Spinal cord (tissue), 10 donors: ENCODE data around the gene TRAPPC12. TPM values are rescaled to one million over a fixed set of nuclear protein-coding genes. Genes with fewer than 3 reads are reported as not detected.
A peak's percentile ranks its signal among the peaks of the same experiment; 100 is the strongest.

Experiments
- DNase-seq, 6 donors: peaks; one replicate each; pipeline versions ENCODE4 v3.0.0 to v3.0.0-alpha.2; 2013 to 2015; ENCODE audit warnings: low spot score in 6 of 6, low read depth in 4 of 6
- H3K27ac ChIP-seq: one replicate; pipeline ENCODE4 v1.5.1; 2013; ENCODE audit warnings: low read depth, low read length, control low read depth
- H3K27me3 ChIP-seq: one replicate; pipeline ENCODE4 v1.6.1; 2013; ENCODE audit warnings: low read length; ENCODE audit not compliant: control insufficient read depth, insufficient read depth
- H3K36me3 ChIP-seq: one replicate; pipeline ENCODE4 v1.6.1; 2013; ENCODE audit warnings: low read length; ENCODE audit not compliant: control insufficient read depth, insufficient read depth
- H3K4me1 ChIP-seq: one replicate; pipeline ENCODE4 v1.6.1; 2013; ENCODE audit warnings: low read length; ENCODE audit not compliant: control insufficient read depth, insufficient read depth
- H3K4me3 ChIP-seq: one replicate; pipeline ENCODE4 v1.5.1; 2013; ENCODE audit warnings: low read depth, low read length, control low read depth
- H3K9me3 ChIP-seq: one replicate; pipeline ENCODE4 v1.6.1; 2013; ENCODE audit warnings: low read length; ENCODE audit not compliant: control insufficient read depth, insufficient read depth
- WGBS: methylation state at CpG from one replicate; pipeline ENCODE4 v1.1.5; 2013; ENCODE audit warnings: missing lambda C conversion rate; ENCODE audit not compliant: insufficient coverage; 5-methylcytosine and 5-hydroxymethylcytosine counted together
- polyA plus RNA-seq, 2 donors: library from polyadenylated mRNA; unstranded; fragments of 120-200 nt; gene quantifications; one replicate each; pipeline ENCODE4 v1.2.1, GENCODE V29; 2013; ENCODE audit not compliant: insufficient read length in 2 of 2
- total RNA-seq, 2 donors: library from RNA; depleted of rRNA in 1 of 2; stranded (reverse); fragments of 120-200 nt in 1 of 2; fragments of >200 nt in 1 of 2; gene quantifications; one replicate each; pipeline versions ENCODE4 v1.2.3 to v1.2.4, GENCODE V29; 2013 to 2014
- donor health status: healthy.

Gene TRAPPC12
- total and polyA plus RNA-seq, 4 donors: 56.3 to 139 (median 97.7) TPM

DNA sequence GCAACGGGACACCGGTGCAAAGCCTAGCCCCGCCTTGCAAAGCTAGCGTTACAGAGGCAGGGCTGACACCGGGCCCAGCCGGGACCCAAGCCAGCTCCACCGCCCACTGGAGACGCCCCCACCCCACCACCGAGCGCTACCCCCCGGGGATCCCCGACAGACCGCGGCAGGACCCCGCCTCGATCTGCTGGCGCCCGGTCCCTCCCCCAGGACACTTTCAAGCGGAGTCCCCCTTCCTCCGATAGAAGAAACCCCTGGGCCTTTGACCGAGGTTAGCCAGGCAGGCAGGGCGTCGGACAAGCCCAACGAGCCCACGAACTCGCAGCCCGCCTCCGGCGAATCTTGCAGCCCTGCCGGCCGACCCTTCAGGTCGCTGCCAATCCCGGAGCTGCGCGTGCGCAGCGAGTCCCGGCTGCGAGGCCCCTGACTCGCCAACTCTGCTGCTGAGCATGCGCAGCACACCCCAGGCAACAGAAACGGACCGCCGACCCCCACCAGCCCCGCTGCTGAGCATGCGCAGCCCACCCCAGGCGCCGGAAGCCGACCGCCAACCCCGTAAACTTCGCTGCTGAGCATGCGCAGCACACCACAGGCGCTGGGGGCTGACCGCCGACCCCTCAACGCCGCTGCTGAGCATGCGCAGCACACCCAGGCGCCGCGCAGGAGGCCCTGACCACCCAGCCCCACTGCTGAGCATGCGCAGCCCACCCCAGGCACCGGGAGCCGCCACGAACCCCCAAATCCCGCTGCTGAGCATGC, 139.2 kb downstream of the TRAPPC12 start:
- under 1% methylated on average over 67 of the region's 67 CpGs for WGBS
- DNase-seq: peak; percentile 96 to 100 (median 98)
- Histone ChIP-seq H3K27me3 (no peaks in the 10 kb centered on the region), H3K36me3 (peaks cover 3% of the 10 kb centered on the region), H3K9me3 (no peaks in the 10 kb centered on the region), H3K4me3 (peak overlapping the region; percentile 81), H3K27ac (peak overlapping the region; percentile 98), H3K4me1 (peaks cover 11% of the 10 kb centered on the region)

DNA sequence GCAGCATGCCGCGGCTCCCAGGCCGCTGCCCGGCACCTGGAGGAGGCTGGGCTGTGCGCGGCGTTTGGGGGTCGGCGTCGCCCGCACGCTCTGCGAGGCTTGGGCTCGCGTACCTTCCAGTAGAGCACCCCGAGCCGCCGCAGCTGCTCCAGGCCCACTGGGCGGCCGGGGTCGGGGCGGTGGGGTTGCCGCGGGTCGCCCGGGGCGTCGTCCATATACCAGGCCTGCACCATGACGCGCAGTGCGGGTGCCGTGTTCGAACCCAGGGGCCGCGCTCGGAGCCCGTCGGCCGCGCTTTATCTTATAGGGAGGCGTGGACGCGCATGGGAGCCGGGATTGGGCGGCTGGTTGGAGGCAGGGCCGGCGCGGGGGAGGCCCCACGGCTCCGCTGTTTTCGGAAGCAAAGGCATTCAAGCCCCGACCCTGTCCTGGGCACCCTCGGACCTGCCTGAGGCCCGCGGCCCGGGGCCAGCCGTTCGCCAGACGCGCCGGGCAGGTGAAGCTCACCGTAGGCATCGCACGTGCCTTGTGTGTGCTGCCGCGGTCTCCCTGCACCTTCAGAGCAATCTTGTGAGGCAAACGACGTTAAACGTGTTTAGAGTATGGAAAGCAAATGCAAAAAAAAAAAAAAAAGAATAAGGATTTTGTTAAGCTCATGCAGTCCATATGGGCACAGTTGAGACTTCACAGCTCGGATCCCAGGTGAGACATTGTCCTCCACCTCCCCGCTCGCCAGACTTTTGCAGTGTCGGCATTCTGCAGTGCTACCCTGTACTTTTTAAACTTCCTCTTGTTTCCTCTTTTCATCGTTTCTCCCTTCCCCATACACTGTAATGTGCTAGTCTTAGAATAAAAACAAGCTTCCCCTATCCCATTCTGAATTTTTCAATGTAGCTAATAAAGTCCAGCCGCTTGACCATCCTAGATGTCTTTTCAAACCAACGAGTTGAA, 140.0 kb downstream of the TRAPPC12 start, which contains the start of gene ADI1:
Gene ADI1, minus strand, starts transcription at position 277 of the 951 bp plus-strand sequence. Its CDS starts 44 bp downstream, at position 233.
- peak within 1 kb of the TSS; percentile 81 for H3K4me3 ChIP-seq
- no peaks in the 10 kb centered on the region for H3K27me3 ChIP-seq
- peak in 5 of 6 donors; percentile 40 to 92 (median 64) for DNase-seq
- 5% methylated on average over 76 of the region's 76 CpGs for WGBS
- H3K36me3 ChIP-seq: peaks cover 3% of the 10 kb centered on the region
- peak within 1 kb of the TSS; percentile 98 for H3K27ac ChIP-seq
- H3K4me1 ChIP-seq: peaks cover 11% of the 10 kb centered on the region
- no peaks in the 10 kb centered on the region for H3K9me3 ChIP-seq

- no peak overlapping the region for H3K27ac ChIP-seq
- H3K9me3 ChIP-seq: no peaks in the 10 kb centered on the region
- WGBS: 98% methylated on average over 6 of the region's 6 CpGs
- DNase-seq: no peak
- H3K4me1 ChIP-seq: peaks cover 15% of the 10 kb centered on the region
- H3K36me3 ChIP-seq: peaks cover 3% of the 10 kb centered on the region
- no peaks in the 10 kb centered on the region for H3K27me3 ChIP-seq
- no peak overlapping the region for H3K4me3 ChIP-seq
Observed at GRCh38 chr2:3520591-3520990, 141.1 kb downstream of the TRAPPC12 start.

DNA sequence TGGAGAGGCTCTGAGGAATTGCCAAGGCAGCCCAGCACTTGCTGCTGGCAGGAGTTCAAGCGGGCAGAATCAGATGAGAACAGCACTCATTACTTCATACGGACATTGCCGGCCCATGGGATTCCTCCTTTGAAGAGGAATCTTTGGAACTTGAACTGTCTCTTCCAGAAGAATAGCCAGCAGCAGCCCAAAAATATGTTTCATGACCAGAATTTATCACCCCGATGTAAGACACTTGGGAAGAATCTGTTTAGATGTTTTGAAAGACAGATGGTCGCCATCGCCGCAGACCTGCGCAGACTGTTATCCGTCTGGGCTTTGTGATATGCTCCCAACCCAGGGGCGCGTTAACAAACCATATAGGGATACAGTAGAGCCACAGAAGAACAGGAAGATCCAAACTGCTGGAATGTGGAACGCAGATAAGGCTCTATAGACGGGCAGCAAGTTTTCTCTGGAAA, 143.5 kb downstream of the TRAPPC12 start:
- Histone ChIP-seq H3K4me3 (no peak overlapping the region), H3K4me1 (peaks cover 15% of the 10 kb centered on the region), H3K36me3 (peaks cover 7% of the 10 kb centered on the region), H3K9me3 (no peaks in the 10 kb centered on the region), H3K27me3 (no peaks in the 10 kb centered on the region), H3K27ac (no peak overlapping the region)
- 84% methylated on average over 9 of the region's 13 CpGs for WGBS
- peak in 2 of 6 donors; percentile 46 to 61 for DNase-seq

DNA sequence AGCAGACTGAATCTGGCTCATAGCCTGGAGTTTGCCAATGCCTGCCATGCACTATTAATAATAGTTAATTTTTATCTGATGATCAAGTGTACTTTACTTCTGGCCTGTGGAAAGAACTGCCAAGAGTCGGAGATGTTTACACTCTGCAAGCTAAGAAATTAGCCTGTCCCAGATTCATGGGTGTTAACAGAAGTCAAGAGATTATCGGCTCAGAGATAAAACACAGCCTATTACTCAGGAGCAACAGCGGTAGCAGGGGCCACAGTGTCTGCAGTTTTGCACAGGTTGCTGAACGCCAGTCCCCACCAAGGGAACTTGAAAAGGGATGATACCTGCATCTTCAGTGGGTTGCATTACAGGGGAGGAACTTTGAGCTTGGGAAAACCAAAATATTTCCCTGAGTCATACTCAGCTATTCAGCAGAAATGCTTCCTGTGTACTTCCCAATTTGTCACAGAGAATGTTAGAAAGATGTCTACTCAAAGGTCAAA, 144.1 kb downstream of the TRAPPC12 start:
- H3K9me3 ChIP-seq: no peaks in the 10 kb centered on the region
- no peaks in the 10 kb centered on the region for H3K27me3 ChIP-seq
- DNase-seq: no peak
- 93% methylated on average over 2 of the region's 4 CpGs for WGBS
- no peak overlapping the region for H3K27ac ChIP-seq
- peaks cover 13% of the 10 kb centered on the region for H3K36me3 ChIP-seq
- no peak overlapping the region for H3K4me3 ChIP-seq
- H3K4me1 ChIP-seq: peaks cover 17% of the 10 kb centered on the region

GRCh38 chr2:3526871-3527270, 147.4 kb downstream of the TRAPPC12 start:
- Histone ChIP-seq H3K4me1 (peaks cover 8% of the 10 kb centered on the region), H3K27ac (no peak overlapping the region), H3K9me3 (no peaks in the 10 kb centered on the region), H3K36me3 (peaks cover 22% of the 10 kb centered on the region), H3K4me3 (no peak overlapping the region), H3K27me3 (no peaks in the 10 kb centered on the region)
- 92% methylated on average over 16 of the region's 22 CpGs for WGBS
- DNase-seq: no peak

- WGBS: 82% methylated on average over 40 of the region's 40 CpGs
- Histone ChIP-seq H3K4me1 (peaks cover 8% of the 10 kb centered on the region), H3K36me3 (peaks cover 28% of the 10 kb centered on the region), H3K27me3 (no peaks in the 10 kb centered on the region), H3K27ac (no peak overlapping the region), H3K4me3 (no peak overlapping the region), H3K9me3 (no peaks in the 10 kb centered on the region)
- no peak for DNase-seq
Observed at GRCh38 chr2:3527886-3528785, 148.6 kb downstream of the TRAPPC12 start.
